ENCODE data around the gene LY86. TPM values are rescaled to one million over a fixed set of nuclear protein-coding genes. Genes with fewer than 3 reads are reported as not detected.
"Not testable (repeated sequence)": the region's sequence is repeated elsewhere in the genome, so short reads cannot be mapped to it uniquely, and the experiment has no call there.

Gene LY86
- total RNA-seq, 2 experiments from 2014 or later = 1.3 to 2.1 TPM

- Histone ChIP-seq H3K4me3 (ENCODE audit: low read length) (no peak overlapping the region), H3K4me1 (ENCODE audit: insufficient read depth, low read length) (peaks cover 76% of the 10 kb centered on the region), H3K27me3 (ENCODE audit: control insufficient read depth in 1 of 2, insufficient read depth in 2 of 2, low read length in 2 of 2) (no peaks in the 10 kb centered on the region), H3K27ac (ENCODE audit: low read depth in 1 of 2, low read length in 2 of 2) (no peak overlapping the region), H3K9me3 (ENCODE audit: control insufficient read depth in 1 of 2, insufficient read depth in 1 of 2, low read length in 2 of 2) (no peaks in the 10 kb centered on the region), H3K36me3 (ENCODE audit: insufficient read depth, low read length) (no peaks in the 10 kb centered on the region)
- intact Hi-C loops (cut with DNase I, micrococcal nuclease) = no loop called here
- ATAC-seq (ENCODE audit: poor library complexity) = no peak
- TF ChIP-seq, protein P1, sequence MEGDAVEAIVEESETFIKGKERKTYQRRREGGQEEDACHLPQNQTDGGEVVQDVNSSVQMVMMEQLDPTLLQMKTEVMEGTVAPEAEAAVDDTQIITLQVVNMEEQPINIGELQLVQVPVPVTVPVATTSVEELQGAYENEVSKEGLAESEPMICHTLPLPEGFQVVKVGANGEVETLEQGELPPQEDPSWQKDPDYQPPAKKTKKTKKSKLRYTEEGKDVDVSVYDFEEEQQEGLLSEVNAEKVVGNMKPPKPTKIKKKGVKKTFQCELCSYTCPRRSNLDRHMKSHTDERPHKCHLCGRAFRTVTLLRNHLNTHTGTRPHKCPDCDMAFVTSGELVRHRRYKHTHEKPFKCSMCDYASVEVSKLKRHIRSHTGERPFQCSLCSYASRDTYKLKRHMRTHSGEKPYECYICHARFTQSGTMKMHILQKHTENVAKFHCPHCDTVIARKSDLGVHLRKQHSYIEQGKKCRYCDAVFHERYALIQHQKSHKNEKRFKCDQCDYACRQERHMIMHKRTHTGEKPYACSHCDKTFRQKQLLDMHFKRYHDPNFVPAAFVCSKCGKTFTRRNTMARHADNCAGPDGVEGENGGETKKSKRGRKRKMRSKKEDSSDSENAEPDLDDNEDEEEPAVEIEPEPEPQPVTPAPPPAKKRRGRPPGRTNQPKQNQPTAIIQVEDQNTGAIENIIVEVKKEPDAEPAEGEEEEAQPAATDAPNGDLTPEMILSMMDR (IDR thresholded peaks at IDR 0.05) = no peak
- ChIA-PET POLR2A (interaction anchor here (1.3 to 6.5 kb wide), 5 partner anchors 24 to 48 kb away, joined by 3 to 73 read pairs (median 24); partner anchors contain the start of gene LY86), CTCF (no interaction called here)
- peak in 2 of 14 experiments; percentile 27 to 49 for DNase-seq
- Mint-ChIP-seq H3K27ac (peak overlapping the region; percentile 91), H3K4me1 (ENCODE audit: low read depth) (peaks cover 86% of the 10 kb centered on the region), H3K9me3 (no peaks in the 10 kb centered on the region), H3K4me3 (peak overlapping the region; percentile 66), H3K27me3 (no peaks in the 10 kb centered on the region), H3K36me3 (ENCODE audit: low read depth) (no peaks in the 10 kb centered on the region)
Observed at GRCh38 chr6:6612308-6612707, 23.8 kb downstream of the LY86 start.

GRCh38 chr6:6613103-6613718, 24.7 kb downstream of the LY86 start:
- H3K9me3 Mint-ChIP-seq; H3K27me3 ChIP-seq (ENCODE audit: control insufficient read depth in 1 of 2, insufficient read depth in 2 of 2, low read length in 2 of 2); ATAC-seq (ENCODE audit: poor library complexity); H3K9me3 ChIP-seq (ENCODE audit: control insufficient read depth in 1 of 2, insufficient read depth in 1 of 2, low read length in 2 of 2); intact Hi-C loops (cut with DNase I, micrococcal nuclease); H3K36me3 ChIP-seq (ENCODE audit: insufficient read depth, low read length); H3K27me3 Mint-ChIP-seq; H3K36me3 Mint-ChIP-seq (ENCODE audit: low read depth); CTCF ChIA-PET; H3K4me3 ChIP-seq (ENCODE audit: low read length): not testable (repeated sequence)
- peak overlapping the region; percentile 66 for H3K4me3 Mint-ChIP-seq
- H3K4me1 Mint-ChIP-seq (ENCODE audit: low read depth) = peaks cover 89% of the 10 kb centered on the region
- Histone ChIP-seq H3K4me1 (ENCODE audit: insufficient read depth, low read length) (peaks cover 76% of the 10 kb centered on the region), H3K27ac (ENCODE audit: low read depth in 1 of 2, low read length in 2 of 2) (peak overlapping the region in 1 of 2 donors; percentile 76)
- POLR2A ChIA-PET = interaction anchor here (1.0 to 6.5 kb wide), 10 partner anchors 20 to 474 kb away, joined by 3 to 73 read pairs (median 6); partner anchors contain the start of gene LY86
- H3K27ac Mint-ChIP-seq = peak overlapping the region; percentile 96
- peak in 1 of 14 experiments; percentile 12 for DNase-seq

GRCh38 chr6:6614096-6614982, 25.8 kb downstream of the LY86 start:
- Histone ChIP-seq H3K27ac (ENCODE audit: low read depth in 1 of 2, low read length in 2 of 2) (peak overlapping the region; percentile 39 to 76), H3K36me3 (ENCODE audit: insufficient read depth, low read length) (no peaks in the 10 kb centered on the region), H3K4me1 (ENCODE audit: insufficient read depth, low read length) (peaks cover 68% of the 10 kb centered on the region), H3K4me3 (ENCODE audit: low read length) (peak overlapping the region; percentile 47), H3K9me3 (ENCODE audit: control insufficient read depth in 1 of 2, insufficient read depth in 1 of 2, low read length in 2 of 2) (no peaks in the 10 kb centered on the region), H3K27me3 (ENCODE audit: control insufficient read depth in 1 of 2, insufficient read depth in 2 of 2, low read length in 2 of 2) (no peaks in the 10 kb centered on the region)
- intact Hi-C loops (cut with DNase I, micrococcal nuclease) = loop anchor here in 1 of 2 experiments (1.0 to 2.0 kb wide), 4 partner anchors 26 to 58 kb away; partner anchors contain the start of gene LY86
- peak overlapping the region; percentile 88 for H3K4me3 Mint-ChIP-seq
- no peaks in the 10 kb centered on the region for H3K36me3 Mint-ChIP-seq (ENCODE audit: low read depth)
- DNase-seq = peak in 9 of 14 experiments; percentile 13 to 80 (median 49)
- H3K4me1 Mint-ChIP-seq (ENCODE audit: low read depth) = peaks cover 91% of the 10 kb centered on the region
- peak; percentile 52 for ATAC-seq (ENCODE audit: poor library complexity)
- H3K27me3 Mint-ChIP-seq = no peaks in the 10 kb centered on the region
- ChIA-PET POLR2A (interaction anchor here (0.6 to 6.5 kb wide), 18 partner anchors 10 to 747 kb away, joined by 3 to 70 read pairs (median 4); partner anchors contain the start of gene LY86), CTCF (no interaction called here)
- H3K9me3 Mint-ChIP-seq = no peaks in the 10 kb centered on the region
- TF ChIP-seq, protein P1 (IDR thresholded peaks at IDR 0.05) = no peak
- H3K27ac Mint-ChIP-seq = peak overlapping the region; percentile 96
